GM10847 (cell line): ENCODE measurements around the gene TMEM53.

ENCODE experiments used
- POLR2A ChIP-seq: IDR thresholded peaks from 2 replicates; pipeline ENCODE4 v1.6.1; 2011; ENCODE audit not compliant: insufficient read length; ENCODE audit errors: extremely low read depth

The TMEM53 gene

DNA sequence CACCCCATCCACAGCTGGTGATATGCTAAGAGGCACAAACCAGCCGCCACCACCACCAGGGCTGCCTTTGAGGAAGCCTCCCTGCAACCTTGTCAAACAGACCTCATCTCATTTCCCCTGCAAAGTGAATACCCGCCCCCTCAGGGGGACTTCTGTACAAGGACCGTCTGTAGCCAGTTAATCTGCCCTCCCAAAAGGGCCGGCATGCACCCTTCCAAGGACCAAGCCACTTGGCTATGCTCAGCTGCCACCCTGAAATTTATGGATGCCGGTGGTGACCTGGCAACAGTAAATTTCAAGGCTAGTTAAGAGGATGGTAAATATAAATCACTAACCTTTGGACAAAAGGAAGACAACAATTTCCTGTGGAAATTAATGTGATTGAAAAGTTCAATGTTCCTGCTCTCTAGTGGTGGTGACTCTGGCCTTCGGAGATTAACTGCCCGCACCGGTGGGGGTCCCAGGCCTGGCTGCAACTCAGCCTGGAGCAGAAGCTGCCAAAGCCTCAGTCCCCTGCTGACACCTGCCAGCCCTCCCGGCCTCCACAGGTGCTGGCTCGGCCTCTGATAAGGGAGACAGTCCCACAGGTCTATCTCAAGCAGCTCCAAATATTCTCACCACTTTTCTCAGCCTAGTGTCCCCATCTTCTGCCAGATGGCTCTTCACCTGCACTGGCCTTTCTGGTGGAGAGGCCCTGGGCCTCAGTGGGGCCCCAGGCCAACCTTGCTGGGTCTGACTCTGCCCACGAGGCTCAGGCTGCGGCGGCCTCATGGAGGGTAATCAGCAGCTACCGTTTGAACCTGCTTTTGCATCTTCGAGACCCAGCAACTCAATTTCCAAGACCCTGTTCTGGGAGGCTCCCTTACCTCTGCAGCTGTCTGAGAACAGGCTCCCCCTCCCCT is 12.2 kb downstream of the TMEM53 start:
- TF ChIP-seq POLR2A, result no peak

DNA sequence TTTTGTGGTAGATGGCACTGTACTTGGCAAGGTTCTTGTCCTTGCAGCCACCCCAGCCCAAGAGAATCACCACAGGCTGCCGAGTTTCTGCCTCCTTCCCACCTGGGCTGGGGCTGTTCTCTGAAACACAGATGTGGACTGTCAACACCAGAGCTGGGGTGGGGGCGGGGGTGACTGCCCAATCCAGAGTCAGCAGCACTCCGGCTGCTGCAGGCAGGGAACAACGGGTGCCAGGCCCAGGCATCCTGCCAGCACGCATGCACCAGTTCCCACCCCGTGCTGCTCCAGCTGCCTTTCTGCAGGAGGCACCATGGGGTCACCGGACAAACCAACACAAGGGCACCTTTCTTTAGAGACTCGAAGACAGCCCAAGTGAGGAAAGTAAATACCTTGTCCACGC is 14.1 kb downstream of the TMEM53 start:
- no peak for TF ChIP-seq POLR2A

DNA sequence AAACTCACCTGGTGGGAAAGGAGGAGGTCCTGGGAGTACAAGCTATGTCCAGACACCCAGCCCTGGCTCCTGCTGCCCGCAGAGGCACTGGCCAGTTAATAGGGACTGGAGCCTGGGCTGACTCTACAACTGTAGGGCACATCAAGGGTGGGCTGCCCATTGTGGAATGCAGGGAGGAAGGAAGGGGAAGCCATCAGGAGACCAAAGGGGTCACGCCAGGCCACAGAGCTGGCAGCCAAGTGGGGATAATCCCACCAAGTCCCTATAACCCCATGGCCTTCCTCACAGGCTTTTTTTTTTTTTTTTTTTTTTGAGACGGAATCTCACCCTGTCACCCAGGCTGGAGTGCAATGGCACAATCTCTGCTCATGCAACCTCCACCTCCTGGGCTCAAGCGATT is 14.7 kb downstream of the TMEM53 start:
- TF ChIP-seq POLR2A, result no peak

DNA sequence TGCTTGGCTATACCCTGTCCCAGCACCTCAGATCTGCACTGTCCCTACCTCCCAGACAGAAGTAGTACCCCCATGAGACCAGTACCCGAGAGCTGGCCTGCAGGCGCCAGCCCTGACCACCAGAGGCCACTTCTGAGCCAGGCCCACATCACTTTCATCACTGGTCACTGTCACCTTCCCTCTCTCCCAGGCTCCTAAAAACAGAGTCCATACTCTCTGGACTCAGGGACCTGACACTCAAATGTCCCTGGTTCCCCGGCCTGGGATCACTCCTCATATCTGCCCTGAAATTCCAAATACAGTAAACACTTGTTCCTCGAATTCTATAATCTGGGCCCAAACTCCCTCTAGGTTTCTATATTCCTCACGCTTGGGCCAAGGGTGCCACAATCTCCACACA is 18.7 kb downstream of the TMEM53 start:
- no peak for TF ChIP-seq POLR2A

DNA sequence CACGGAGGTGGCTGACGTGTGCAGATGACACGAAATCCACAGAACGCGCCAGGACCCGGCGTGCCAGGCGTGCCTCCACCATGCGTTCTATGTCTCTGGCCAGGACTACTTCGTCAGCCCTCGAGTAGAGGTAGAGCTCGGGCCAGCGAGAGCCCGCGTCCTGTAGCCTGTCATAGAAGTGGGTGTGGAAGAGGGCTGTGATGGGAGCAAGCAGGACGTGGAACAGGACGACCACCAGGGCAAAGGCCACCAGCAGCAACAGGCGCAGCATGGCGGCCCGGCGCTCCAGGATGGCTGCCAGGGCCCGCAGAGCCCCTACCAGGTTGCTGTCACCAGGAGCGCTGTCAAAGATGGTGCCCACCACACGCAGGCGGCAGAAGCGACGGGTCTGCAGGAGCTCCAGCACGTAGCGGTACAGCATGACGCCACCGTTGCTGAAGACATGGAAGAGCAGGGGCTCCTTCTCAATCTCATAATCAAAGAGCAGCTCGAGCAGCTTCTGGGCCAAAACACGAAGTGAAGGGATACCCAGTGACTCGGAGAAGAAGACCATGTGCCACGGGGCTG is 19.6 kb downstream of the TMEM53 start:
- TF ChIP-seq POLR2A, result no peak

DNA sequence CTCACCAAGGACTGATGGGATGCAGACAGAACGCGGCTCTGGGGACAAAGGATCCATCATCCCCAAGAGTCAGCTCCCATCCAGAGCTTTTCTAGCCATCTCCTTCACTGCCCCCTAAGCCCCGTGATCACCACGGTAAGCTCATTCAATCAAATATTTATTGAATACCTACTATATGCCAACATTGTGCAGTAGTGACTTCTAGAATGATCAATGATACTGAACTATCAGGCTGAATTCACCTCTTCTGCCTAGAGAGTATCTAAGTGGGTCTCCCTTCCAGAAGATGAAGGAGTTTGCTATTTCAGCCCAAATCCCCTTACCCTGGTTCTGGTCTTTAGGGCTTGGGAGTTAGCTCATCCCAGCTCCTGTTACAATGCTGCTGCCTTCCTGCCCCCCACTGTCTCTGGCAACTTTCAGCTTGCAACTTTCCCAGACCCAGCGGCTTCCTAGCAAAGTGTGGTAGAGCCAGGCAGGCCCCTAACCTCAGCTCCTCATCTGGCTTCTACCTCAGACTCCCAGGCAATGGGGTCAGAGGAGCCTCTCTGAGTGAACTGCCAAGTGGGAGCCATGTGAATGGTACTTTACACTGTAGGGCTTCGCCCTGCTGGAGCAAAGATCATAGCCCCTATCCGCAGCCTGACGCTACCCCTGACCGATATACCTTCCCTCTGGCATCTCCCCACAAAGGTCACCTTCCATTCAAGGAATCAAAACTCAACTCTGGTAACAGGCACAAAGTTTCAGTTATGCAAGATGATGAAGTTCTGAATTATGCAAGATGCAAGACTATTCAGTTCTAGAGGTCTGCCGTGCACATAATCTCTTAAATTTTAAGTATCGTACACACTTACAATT is 20.9 kb downstream of the TMEM53 start:
- no peak for TF ChIP-seq POLR2A

DNA sequence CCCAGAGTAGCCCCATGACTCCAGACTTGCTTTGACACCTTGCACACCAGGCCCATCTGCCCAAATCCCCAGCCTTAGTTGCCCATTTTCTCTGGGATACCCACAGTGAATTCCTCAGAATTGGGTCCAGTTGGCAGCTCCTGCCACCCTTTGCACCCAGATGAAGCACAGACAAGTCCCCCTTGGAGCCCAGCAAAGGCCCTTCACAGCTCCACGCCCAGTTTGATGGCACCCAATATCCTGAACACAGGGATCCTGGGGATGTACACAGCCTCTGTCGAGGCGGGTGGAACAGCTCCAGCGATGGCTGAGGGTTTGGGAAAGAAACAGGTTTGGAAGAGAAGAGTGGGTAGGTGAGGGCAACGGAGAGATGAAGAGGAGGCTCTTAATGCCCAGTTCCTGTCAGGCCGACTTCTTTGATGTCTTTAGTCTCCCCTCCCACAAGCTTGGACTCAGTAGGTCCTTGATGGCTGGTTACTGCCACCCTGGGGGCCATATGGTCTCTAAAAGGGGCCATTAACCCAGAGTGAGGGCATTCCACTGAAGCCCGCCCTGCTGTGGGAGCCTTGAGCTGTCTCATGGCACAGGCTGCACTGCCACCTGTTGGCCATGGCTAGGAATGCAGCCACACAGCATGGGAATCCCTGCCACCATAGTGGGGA is 21.7 kb downstream of the TMEM53 start:
- TF ChIP-seq POLR2A, result no peak

DNA sequence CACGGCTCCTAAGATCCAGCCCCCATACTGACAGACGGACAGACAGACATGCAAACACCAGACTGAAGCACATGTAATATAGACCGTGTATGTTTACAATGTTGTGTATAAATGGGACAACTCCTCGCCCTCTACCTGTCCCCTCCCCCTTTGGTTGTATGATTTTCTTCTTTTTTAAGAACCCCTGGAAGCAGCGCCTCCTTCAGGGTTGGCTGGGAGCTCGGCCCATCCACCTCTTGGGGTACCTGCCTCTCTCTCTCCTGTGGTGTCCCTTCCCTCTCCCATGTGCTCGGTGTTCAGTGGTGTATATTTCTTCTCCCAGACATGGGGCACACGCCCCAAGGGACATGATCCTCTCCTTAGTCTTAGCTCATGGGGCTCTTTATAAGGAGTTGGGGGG is 23.2 kb downstream of the TMEM53 start:
- TF ChIP-seq POLR2A, result no peak

DNA sequence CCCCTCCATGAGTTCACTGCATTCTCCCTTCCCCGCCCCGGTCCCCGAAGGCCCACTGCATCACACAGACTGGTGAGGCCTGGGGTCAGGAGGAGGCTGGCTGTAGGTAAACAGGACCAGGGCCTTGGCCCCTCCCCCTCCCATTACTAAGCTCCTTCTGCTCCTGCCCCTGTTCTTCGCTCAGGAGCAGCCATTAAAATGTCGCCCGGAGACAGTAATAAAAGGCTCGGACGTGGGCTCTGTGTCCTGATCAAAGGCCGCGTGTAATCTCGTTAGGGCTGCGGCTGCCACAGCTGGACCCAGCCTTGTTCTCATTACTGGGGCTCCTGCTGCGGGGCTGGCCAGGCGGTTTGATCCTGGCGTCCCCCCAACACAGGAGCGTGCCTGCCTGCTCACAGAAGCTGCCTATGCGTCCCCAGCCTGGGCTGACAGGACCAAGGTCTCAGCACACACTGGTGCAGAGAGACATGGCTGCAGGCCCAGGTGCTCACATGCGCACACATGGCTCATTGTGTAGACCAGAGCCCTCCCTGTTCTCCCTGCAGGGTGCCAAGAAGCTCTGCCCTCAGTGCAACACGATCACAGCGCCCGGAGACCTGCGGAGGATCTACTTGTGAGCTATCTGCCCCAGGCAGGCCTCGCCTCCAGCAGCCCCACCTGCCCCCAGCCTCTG is 24.0 kb downstream of the TMEM53 start:
- no peak for TF ChIP-seq POLR2A

DNA sequence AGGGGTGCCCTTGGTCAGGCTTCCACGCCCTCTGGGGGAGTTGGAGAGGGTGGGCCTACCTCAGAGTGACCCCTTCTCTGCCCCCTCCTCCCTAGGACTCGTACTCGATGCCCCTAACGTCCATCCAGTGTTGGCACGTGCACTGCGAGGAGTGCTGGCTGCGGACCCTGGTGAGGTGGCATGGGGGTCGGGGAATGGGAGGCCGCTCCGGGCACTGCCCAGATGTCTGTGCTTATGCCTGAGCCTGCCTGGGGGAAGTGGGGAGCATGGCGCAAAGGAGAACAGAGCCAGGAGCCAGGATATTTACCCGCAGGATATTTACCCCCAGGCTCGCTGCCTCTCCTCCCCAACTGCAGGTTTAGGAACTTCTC is 24.5 kb downstream of the TMEM53 start:
- TF ChIP-seq POLR2A, result no peak

DNA sequence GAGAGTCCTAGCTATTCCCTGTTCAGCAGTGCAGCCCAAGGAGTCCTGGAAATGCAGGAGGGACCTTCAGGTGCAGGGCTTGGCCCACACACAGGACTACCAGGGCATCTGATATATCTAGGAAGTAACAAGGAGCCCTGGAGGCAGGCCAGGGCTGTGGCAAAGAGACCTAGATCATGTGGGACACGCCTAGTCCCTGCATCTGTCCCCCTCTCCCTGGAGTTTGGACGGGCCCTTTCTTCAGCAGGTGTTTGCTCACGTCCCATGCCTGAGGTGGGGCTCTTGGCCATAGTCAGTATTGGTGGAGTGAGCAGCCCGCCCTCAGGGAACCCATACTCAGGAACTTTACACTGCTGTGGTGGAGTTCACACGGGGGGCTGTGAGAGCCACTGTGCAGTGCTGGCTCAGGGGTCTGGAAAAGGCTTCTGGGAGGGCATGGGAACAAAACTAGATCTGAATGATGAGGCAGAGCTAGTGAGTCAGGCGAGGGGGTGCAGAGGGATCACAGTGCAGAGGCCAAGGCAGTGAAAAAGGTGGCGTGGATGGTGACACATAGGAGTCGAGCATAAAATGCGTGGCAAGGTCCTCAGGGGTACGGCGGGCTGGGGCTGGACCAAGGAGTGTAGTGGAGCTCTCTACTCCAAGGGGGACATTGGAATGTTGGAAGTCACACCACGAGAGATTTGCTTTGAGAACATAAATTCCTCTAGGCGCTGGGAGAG is 25.6 kb downstream of the TMEM53 start:
- no peak for TF ChIP-seq POLR2A

DNA sequence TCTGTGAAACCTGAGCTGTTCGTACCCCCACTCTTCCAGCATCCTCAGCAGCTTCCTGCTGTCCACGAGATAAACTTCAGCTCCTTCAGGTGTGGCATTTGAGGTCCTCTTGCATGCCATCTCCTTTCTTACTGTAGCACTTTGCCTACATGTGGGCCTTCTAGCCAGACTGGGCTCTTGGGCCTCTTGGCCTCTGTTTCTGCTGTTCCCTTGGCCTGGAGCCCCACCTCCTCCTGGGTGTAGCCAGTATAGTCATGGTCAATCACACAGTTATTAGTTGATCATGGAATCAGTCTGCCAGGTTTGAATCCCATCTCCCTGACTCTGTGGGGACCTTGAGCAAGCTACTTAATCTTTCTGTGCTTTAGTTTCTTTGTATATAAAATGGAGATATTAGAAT is 26.4 kb downstream of the TMEM53 start:
- no peak for TF ChIP-seq POLR2A

DNA sequence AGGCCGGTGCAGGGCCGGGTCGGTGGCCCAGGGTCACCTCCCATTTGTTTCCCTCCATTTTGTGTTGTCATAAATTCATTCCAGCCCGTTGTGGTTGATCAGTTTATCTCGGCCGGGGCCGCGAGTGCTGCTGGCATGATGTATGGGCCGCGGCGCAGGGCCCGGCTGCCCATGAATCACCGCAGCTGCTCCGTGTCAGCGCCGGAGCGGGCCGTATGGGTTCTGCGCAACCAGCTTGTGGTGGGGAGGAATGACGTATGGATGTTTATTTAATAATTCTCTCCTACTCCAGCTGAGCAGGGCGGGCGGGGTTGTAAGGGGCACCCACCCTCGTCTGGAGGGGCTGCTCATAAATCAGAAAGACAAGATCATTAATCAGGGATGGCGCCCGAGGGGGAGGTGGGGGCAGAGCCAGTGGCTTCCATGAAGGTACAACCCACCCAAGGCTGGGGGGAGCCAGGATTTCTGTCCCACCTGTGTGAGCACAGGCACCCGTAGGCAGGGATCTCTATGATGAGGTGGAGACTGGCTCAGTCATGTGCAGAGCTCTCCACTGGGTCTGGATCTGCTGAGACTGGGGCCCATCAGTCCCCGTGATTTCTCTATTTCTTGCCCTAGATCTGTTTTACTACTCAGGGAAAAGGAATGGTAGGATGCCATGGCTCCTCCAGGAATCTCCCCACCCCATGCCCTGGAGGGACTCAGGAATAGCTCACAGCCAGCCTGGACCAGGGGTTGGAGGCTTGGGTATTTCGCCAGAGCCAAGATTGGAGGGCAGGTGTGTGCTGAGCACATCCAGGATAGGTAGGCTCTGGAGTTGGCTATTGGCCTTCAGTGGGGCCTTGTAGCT is 27.8 kb downstream of the TMEM53 start:
- no peak for TF ChIP-seq POLR2A

DNA sequence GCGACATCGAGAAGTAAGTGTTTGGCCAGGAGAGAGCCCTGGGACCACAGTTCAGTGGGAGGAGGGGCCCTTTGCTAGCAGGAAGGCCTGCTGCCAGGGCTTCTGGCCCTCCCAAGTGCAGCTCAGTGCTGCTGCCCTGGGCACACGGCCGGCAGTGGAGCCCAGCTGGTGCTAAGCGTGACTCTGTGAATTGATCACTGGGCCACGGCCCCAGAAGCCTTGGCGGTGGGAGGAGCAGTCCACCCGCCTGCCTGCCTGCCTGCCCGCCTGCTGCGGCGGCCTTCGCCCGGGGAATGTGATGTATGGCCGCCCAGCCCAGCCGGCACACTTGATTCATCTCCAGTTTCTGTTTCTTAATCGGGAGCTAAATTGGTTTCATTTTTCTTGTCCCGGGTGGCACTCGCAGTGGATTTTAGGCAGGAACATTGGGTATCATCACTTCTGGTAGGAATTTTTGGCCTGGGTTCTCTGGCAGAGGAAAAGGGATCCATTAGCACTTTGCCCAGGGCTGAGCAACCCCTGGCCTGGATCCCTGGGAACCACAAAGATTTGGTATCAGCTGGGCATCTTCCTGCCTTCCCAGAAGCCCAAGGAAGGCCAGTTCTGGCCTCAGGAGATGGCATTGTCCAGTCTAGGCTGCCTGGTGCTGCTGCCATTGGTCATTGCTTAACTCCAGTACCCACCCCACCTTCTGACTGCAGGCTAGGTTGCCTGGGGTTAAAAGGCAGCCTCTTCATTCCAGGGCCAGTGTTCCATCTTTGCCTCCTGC is 28.6 kb downstream of the TMEM53 start:
- no peak for TF ChIP-seq POLR2A
